HepG2 (cell line): Measurements from ENCODE around the gene SERINC5. TPM values are rescaled to one million over a fixed set of nuclear protein-coding genes. Genes with fewer than 3 reads are reported as not detected.

Experiments used
- ATAC-seq: fragments of 200-7000 bp; cut with Tn5 transposase; 3 replicates; pipeline ENCODE4 v1.9.1; 2020; ENCODE audit warnings: mild to moderate bottlenecking, moderate library complexity
- BruUV-seq: library from RNA; stranded (reverse); fragments of 400-500 nt; replicated peaks from 2 replicates; lab custom pipeline; 2021; lab: Mats Ljungman, UMichigan
- CTCF ChIA-PET: fragments of 300-600 bp; formaldehyde crosslinking; extraction: SDS; loops from one replicate; lab custom pipeline; 2021; ENCODE audit warnings: low total read pairs, inconsistent platforms, low intra/inter-chr PET ratio; lab: Yijun Ruan, JAX
- POLR2A ChIA-PET: fragments of 350-600 bp; sonication (Branson Sonifier 250); formaldehyde crosslinking; loops from one replicate; lab custom pipeline; 2020; ENCODE audit warnings: antibody characterized with exemption, inconsistent platforms; lab: Yijun Ruan, JAX
- DNase-seq: peaks from one replicate; pipeline ENCODE4 v3.0.0-alpha.2; 2015; ENCODE audit warnings: low spot score
- FAIRE-seq: peaks from 3 replicates; lab custom pipeline; 2011; peaks lifted over from hg19 to GRCh38; lab: Jason Lieb, UNC
- H2AFZ ChIP-seq: one replicate; pipeline ENCODE4 v1.6.1; 2011; ENCODE audit warnings: low read length, inconsistent platforms
- H3K27ac ChIP-seq: fragments of 300-600 bp; 3 replicates; pipeline ENCODE4 v1.8.0; 2011; ENCODE audit warnings: mixed run types, mild to moderate bottlenecking, mixed read lengths, low read length, inconsistent platforms; ENCODE audit not compliant: insufficient read depth; ENCODE audit errors: extremely low read length
- H3K27me3 ChIP-seq, 2 experiments: fragments of 200-600 bp in 1 of 2; 2 replicates in 1 of 2; 3 replicates in 1 of 2; pipeline versions ENCODE4 v1.6.0 to v1.8.0; 2011; ENCODE audit warnings: low read length in 2 of 2, mild to moderate bottlenecking in 2 of 2, moderate library complexity in 2 of 2, inconsistent platforms in 1 of 2; ENCODE audit not compliant: insufficient read depth in 2 of 2, control insufficient read depth in 1 of 2
- H3K36me3 ChIP-seq, 2 experiments: fragments of 200-600 bp in 1 of 2; replicated peaks in 1 of 2; 2 replicates in 1 of 2; 3 replicates in 1 of 2; pipeline versions ENCODE4 v1.5.1 to v1.8.0; 2011; ENCODE audit warnings: low read length in 2 of 2, inconsistent platforms in 1 of 2; ENCODE audit not compliant: insufficient read depth in 2 of 2, control insufficient read depth in 1 of 2
- H3K4me1 ChIP-seq: 2 replicates; pipeline ENCODE4 v1.5.1; 2012; ENCODE audit warnings: low read length, inconsistent platforms; ENCODE audit not compliant: insufficient read depth
- H3K4me2 ChIP-seq: 2 replicates; pipeline ENCODE4 v1.6.0; 2011; ENCODE audit warnings: low read depth, low read length, inconsistent platforms
- H3K4me3 ChIP-seq, 3 experiments: fragments of 200-600 bp in 1 of 3; sonication (generic), shearing (Covaris generic) in 1 of 3; replicated peaks in 1 of 3; 2 replicates each; pipeline ENCODE4 v1.5.1; 2011 to 2016; ENCODE audit warnings: low read length in 3 of 3, inconsistent platforms in 2 of 3, low read depth in 2 of 3, mild to moderate bottlenecking in 2 of 3, control low read depth in 1 of 3, mixed read lengths in 1 of 3; ENCODE audit not compliant: insufficient read depth in 1 of 3
- H3K79me2 ChIP-seq: one replicate; pipeline ENCODE4 v1.6.1; 2011; ENCODE audit warnings: low read length, inconsistent platforms; ENCODE audit not compliant: insufficient read depth
- H3K9ac ChIP-seq: 2 replicates; pipeline ENCODE4 v1.6.0; 2011; ENCODE audit warnings: mild to moderate bottlenecking, low read depth, low read length, inconsistent platforms; ENCODE audit not compliant: insufficient read depth
- H3K9me3 ChIP-seq: 2 replicates; pipeline ENCODE4 v1.5.1; 2012; ENCODE audit warnings: mild to moderate bottlenecking, low read length
- H4K20me1 ChIP-seq: 2 replicates; pipeline ENCODE4 v1.6.0; 2011; ENCODE audit warnings: inconsistent platforms, mild to moderate bottlenecking, low read length, moderate library complexity; ENCODE audit not compliant: insufficient read depth
- CBX1 ChIP-seq: IDR thresholded peaks from one replicate; pipeline ENCODE4 v1.6.1; 2016; ENCODE audit warnings: antibody characterized with exemption, low read depth
- DNMT1 ChIP-seq: sonication (generic); formaldehyde crosslinking; IDR thresholded peaks from 2 replicates; pipeline ENCODE4 v1.5.1; 2020; ENCODE audit warnings: mild to moderate bottlenecking, missing genetic modification reagents
- GTF2F1 ChIP-seq: fragments of 150-350 bp; IDR thresholded peaks from 2 replicates; pipeline ENCODE4 v1.6.1; 2014; ENCODE audit warnings: low read length
- KLF16 ChIP-seq, 2 experiments: sonication (generic) in 1 of 2; formaldehyde crosslinking in 1 of 2; IDR thresholded peaks; 2 replicates each; pipeline versions ENCODE4 v1.6.1 to v1.8.0; 2016 to 2023; ENCODE audit warnings: missing genetic modification reagents in 2 of 2, missing compliant biosample characterization in 1 of 2
- MED1 ChIP-seq: sonication (generic); formaldehyde crosslinking; IDR thresholded peaks from 2 replicates; pipeline ENCODE4 v1.4.0; 2020; ENCODE audit warnings: missing genetic modification reagents
- MXI1 ChIP-seq: IDR thresholded peaks from 3 replicates; pipeline ENCODE4 v1.6.1; 2012; ENCODE audit warnings: low read depth, low read length, inconsistent platforms, borderline replicate concordance
- SUZ12 ChIP-seq: fragments of 150-350 bp; IDR thresholded peaks from 2 replicates; pipeline ENCODE4 v1.6.1; 2014; ENCODE audit warnings: low read depth, low read length
- ZBTB7A ChIP-seq: sonication (generic); formaldehyde crosslinking; IDR thresholded peaks from 2 replicates; pipeline ENCODE4 v1.8.0; 2022; ENCODE audit warnings: mild to moderate bottlenecking, missing genetic modification reagents
- ZNF121 ChIP-seq: sonication (generic); formaldehyde crosslinking; IDR thresholded peaks from 2 replicates; pipeline ENCODE4 v1.5.0; 2020; ENCODE audit warnings: mild to moderate bottlenecking, missing genetic modification reagents
- ZNF180 ChIP-seq: sonication (generic); formaldehyde crosslinking; IDR thresholded peaks from 2 replicates; pipeline ENCODE4 v1.4.0; 2020; ENCODE audit warnings: low read depth, missing genetic modification reagents, borderline replicate concordance
- WGBS: methylation state at CpG from one replicate; pipeline ENCODE4 v1.1.6; 2017; ENCODE audit warnings: low lambda C conversion rate; 5-methylcytosine and 5-hydroxymethylcytosine counted together
- in situ Hi-C: cut with HindIII; loops from 2 replicates; pipeline ENCODE4 v1.10.0; 2017; ENCODE audit warnings: low pct_unique_long_range_greater_than_20kb; ENCODE audit not compliant: extremely low pct_ligation_motif_present
- intact Hi-C: fragments of 100-400 bp; cut with micrococcal nuclease; formaldehyde crosslinking; loops from one replicate; pipeline ENCODE4 v1.10.0; 2022; ENCODE audit not compliant: unreplicated experiment
- polyA plus RNA-seq, 8 experiments: library from polyadenylated mRNA; depleted of rRNA in 3 of 8; stranded (reverse) in 7 of 8; unstranded in 1 of 8; fragments of >200 nt; fragmentation: Illumina TruSeq in 4 of 8; extraction: Trizol in 4 of 8; gene quantifications; 2 replicates each; pipeline versions ENCODE4 v1.2.1 to v1.2.3, GENCODE V29; 2011 to 2016; ENCODE audit warnings: low read depth in 4 of 8, missing spikeins in 1 of 8, mixed read lengths in 1 of 8; ENCODE audit not compliant: insufficient read depth in 1 of 8
- total RNA-seq, 5 experiments: library from RNA; depleted of rRNA; stranded (reverse); fragments of >200 nt; fragmentation: Illumina TruSeq; extraction: Trizol; gene quantifications; 2 replicates each; pipeline ENCODE4 v1.2.3, GENCODE V29; 2016; ENCODE audit warnings: low read depth in 1 of 5
- TF ChIP-seq, protein P1 (sequence below): sonication (generic); formaldehyde crosslinking; IDR thresholded peaks from 2 replicates; pipeline ENCODE4 v1.4.0; 2020; ENCODE audit warnings: missing genetic modification reagents
- TF ChIP-seq, protein P2 (sequence below): sonication (generic); formaldehyde crosslinking; IDR thresholded peaks from 2 replicates; pipeline ENCODE4 v1.8.1; 2022; ENCODE audit warnings: mild to moderate bottlenecking, missing genetic modification reagents
- TF ChIP-seq, protein P3 (sequence below): sonication (generic); formaldehyde crosslinking; IDR thresholded peaks from 2 replicates; pipeline ENCODE4 v1.4.0; 2020; ENCODE audit warnings: missing genetic modification reagents
- TF ChIP-seq, protein P4 (sequence below): sonication (generic); formaldehyde crosslinking; conservative IDR thresholded peaks from 2 replicates; pipeline ENCODE4 v1.8.0; 2022; ENCODE audit warnings: mild to moderate bottlenecking, moderate library complexity, missing genetic modification reagents
- TF ChIP-seq, protein P5 (sequence below): sonication (generic); formaldehyde crosslinking; IDR thresholded peaks from 2 replicates; pipeline ENCODE4 v1.8.1; 2022; ENCODE audit warnings: low read depth, mild to moderate bottlenecking, missing genetic modification reagents

The SERINC5 gene
- total and polyA plus RNA-seq, 2 of the 13 experiments (the other 11 are each of a cell fraction or from before 2014, with no cell fraction given) = 17.3 to 22.8 TPM

DNA sequence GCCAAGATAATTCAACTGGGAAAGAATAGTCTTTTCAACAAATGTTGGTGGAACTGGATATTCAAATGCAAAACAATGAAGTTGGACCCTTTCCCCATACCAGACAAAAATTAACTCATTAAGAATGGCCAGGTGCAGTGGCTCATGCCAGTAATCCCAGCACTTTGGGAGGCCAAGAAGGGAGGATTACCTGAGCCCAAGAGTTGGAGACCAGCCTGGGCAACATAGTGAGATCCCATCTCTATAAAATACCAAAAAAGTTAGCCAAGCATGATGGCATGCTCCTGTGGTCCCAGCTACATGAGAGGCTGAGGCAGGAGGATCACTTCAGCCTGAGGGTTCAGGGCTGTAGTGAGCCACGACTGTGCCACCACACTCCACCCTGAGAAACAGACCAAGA, 24.2 kb downstream of the SERINC5 start (continued):
- peak; percentile 93 for TF ChIP-seq ZNF121 (CRISPR knock-in tag)
- TF ChIP-seq, all 625 proteins: peak for 2

DNA sequence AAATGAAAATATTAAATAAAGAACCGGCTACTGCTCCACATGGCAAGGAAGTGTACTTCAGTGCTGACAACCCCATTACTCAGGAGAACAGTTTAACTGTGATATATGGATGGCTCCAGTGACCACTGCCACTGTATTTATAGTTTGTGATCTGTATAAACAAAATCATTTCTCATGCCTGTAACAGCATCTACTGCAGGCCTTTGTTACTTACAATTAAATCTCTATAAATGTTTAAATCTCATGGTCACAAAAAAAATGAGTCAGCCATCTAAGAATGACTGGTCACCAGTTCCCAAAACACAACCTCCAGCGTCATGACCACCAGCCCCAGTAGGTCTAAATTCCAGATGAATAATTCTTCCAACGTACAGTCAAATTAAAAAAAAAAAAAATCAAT, 24.6 kb downstream of the SERINC5 start:
- Histone ChIP-seq H3K27me3 (no peaks in the 10 kb centered on the region), H3K36me3 (no peaks in the 10 kb centered on the region), H3K4me3 (no peak overlapping the region), H3K4me2 (peak overlapping the region; percentile 76; the same call in 1 of the 2 replicates), H2AFZ (no peak overlapping the region), H4K20me1 (no peaks in the 10 kb centered on the region), H3K27ac (peak overlapping the region; percentile 88), H3K4me1 (peaks cover 53% of the 10 kb centered on the region), H3K79me2 (peaks cover 68% of the 10 kb centered on the region), H3K9ac (0 out of 2 replicates have a peak overlapping the region, but pooled peaks have one; percentile 63), H3K9me3 (no peaks in the 10 kb centered on the region)
- 71% methylated on average over 3 of the region's 3 CpGs for WGBS
- ChIA-PET CTCF (no interaction called here), POLR2A (interaction anchor here (1.7 to 3.0 kb wide), 4 partner anchors 8 to 26 kb away, joined by 6 to 22 read pairs (median 11); partner anchors contain the start of gene SERINC5)
- ATAC-seq (no peak), DNase-seq (no peak), FAIRE-seq (no peak)
- in situ Hi-C loops = no loop called here
- intact Hi-C loops = no loop called here
- BruUV-seq = no TSS peak
- no peak for TF ChIP-seq ZNF180 (CRISPR knock-in tag)
- no peak for TF ChIP-seq CBX1
- TF ChIP-seq, protein P1, sequence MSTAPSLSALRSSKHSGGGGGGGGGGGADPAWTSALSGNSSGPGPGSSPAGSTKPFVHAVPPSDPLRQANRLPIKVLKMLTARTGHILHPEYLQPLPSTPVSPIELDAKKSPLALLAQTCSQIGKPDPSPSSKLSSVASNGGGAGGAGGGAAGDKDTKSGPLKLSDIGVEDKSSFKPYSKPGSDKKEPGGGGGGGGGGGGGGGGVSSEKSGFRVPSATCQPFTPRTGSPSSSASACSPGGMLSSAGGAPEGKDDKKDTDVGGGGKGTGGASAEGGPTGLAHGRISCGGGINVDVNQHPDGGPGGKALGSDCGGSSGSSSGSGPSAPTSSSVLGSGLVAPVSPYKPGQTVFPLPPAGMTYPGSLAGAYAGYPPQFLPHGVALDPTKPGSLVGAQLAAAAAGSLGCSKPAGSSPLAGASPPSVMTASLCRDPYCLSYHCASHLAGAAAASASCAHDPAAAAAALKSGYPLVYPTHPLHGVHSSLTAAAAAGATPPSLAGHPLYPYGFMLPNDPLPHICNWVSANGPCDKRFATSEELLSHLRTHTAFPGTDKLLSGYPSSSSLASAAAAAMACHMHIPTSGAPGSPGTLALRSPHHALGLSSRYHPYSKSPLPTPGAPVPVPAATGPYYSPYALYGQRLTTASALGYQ (CRISPR knock-in tag) = no peak
- TF ChIP-seq, protein P2, sequence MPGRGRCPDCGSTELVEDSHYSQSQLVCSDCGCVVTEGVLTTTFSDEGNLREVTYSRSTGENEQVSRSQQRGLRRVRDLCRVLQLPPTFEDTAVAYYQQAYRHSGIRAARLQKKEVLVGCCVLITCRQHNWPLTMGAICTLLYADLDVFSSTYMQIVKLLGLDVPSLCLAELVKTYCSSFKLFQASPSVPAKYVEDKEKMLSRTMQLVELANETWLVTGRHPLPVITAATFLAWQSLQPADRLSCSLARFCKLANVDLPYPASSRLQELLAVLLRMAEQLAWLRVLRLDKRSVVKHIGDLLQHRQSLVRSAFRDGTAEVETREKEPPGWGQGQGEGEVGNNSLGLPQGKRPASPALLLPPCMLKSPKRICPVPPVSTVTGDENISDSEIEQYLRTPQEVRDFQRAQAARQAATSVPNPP (CRISPR knock-in tag) = no peak
- TF ChIP-seq DNMT1 (CRISPR knock-in tag) = no peak
- TF ChIP-seq, protein P3, sequence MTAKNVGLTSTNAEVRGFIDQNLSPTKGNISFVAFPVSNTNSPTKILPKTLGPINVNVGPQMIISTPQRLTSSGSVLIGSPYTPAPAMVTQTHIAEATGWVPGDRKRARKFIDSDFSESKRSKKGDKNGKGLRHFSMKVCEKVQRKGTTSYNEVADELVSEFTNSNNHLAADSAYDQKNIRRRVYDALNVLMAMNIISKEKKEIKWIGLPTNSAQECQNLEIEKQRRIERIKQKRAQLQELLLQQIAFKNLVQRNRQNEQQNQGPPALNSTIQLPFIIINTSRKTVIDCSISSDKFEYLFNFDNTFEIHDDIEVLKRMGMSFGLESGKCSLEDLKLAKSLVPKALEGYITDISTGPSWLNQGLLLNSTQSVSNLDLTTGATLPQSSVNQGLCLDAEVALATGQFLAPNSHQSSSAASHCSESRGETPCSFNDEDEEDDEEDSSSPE (CRISPR knock-in tag) = no peak
- no peak for TF ChIP-seq SUZ12
- TF ChIP-seq, protein P4, sequence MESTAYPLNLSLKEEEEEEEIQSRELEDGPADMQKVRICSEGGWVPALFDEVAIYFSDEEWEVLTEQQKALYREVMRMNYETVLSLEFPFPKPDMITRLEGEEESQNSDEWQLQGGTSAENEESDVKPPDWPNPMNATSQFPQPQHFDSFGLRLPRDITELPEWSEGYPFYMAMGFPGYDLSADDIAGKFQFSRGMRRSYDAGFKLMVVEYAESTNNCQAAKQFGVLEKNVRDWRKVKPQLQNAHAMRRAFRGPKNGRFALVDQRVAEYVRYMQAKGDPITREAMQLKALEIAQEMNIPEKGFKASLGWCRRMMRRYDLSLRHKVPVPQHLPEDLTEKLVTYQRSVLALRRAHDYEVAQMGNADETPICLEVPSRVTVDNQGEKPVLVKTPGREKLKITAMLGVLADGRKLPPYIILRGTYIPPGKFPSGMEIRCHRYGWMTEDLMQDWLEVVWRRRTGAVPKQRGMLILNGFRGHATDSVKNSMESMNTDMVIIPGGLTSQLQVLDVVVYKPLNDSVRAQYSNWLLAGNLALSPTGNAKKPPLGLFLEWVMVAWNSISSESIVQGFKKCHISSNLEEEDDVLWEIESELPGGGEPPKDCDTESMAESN (CRISPR knock-in tag) = no peak
- no peak for TF ChIP-seq KLF16 (CRISPR knock-in tag; IDR thresholded peaks at IDR 0.05)
- no peak for TF ChIP-seq ZBTB7A (CRISPR knock-in tag)
- no peak for TF ChIP-seq GTF2F1
- TF ChIP-seq, protein P5, sequence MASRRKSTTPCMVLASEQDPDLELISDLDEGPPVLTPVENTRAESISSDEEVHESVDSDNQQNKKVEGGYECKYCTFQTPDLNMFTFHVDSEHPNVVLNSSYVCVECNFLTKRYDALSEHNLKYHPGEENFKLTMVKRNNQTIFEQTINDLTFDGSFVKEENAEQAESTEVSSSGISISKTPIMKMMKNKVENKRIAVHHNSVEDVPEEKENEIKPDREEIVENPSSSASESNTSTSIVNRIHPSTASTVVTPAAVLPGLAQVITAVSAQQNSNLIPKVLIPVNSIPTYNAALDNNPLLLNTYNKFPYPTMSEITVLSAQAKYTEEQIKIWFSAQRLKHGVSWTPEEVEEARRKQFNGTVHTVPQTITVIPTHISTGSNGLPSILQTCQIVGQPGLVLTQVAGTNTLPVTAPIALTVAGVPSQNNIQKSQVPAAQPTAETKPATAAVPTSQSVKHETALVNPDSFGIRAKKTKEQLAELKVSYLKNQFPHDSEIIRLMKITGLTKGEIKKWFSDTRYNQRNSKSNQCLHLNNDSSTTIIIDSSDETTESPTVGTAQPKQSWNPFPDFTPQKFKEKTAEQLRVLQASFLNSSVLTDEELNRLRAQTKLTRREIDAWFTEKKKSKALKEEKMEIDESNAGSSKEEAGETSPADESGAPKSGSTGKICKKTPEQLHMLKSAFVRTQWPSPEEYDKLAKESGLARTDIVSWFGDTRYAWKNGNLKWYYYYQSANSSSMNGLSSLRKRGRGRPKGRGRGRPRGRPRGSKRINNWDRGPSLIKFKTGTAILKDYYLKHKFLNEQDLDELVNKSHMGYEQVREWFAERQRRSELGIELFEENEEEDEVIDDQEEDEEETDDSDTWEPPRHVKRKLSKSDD = no peak
- no peak for TF ChIP-seq MED1 (CRISPR knock-in tag)
- TF ChIP-seq MXI1 = no peak
